Activated effector memory CD4-positive, alpha-beta T cell treated with anti-CD3 and anti-CD28 coated beads, Interleukin-2, amount 50 U/mL, for 16 hours (primary cell): Measurements from ENCODE around the gene C1QL4.
"Not testable (repeated sequence)": the region's sequence is repeated elsewhere in the genome, so short reads cannot be mapped to it uniquely, and the experiment has no call there.

Experiments
- DNase-seq: peaks from one replicate; pipeline ENCODE4 v3.0.0-alpha.2; 2020

C1QL4 gene

DNA sequence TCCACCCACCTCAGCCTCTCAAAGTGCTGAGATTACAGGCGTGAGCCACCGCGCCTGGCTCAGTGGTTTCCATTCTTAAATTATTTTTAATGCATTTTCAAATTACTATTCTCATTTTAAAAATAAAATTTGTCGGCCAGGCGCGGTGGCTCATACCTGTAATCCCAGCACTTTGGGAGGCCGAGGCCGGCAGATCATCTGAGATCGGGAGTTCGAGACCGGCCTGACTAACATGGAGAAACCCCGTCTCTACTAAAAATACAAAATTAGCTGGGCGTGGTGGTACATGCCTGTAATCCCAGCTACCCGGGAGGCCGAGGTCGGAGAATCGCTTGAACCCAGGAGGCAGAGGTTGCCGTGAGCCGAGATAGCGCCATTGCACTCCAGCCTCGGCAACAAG is 3.2 kb downstream of the C1QL4 start:
- DNase-seq: not testable (repeated sequence)

GRCh38 chr12:49332891-49333371 is 4.1 kb downstream of the C1QL4 start:
- DNase-seq: no peak

- DNase-seq: peak; percentile 47
These were observed 4.5 kb downstream of the C1QL4 start for GRCh38 chr12:49332441-49332861.

DNA sequence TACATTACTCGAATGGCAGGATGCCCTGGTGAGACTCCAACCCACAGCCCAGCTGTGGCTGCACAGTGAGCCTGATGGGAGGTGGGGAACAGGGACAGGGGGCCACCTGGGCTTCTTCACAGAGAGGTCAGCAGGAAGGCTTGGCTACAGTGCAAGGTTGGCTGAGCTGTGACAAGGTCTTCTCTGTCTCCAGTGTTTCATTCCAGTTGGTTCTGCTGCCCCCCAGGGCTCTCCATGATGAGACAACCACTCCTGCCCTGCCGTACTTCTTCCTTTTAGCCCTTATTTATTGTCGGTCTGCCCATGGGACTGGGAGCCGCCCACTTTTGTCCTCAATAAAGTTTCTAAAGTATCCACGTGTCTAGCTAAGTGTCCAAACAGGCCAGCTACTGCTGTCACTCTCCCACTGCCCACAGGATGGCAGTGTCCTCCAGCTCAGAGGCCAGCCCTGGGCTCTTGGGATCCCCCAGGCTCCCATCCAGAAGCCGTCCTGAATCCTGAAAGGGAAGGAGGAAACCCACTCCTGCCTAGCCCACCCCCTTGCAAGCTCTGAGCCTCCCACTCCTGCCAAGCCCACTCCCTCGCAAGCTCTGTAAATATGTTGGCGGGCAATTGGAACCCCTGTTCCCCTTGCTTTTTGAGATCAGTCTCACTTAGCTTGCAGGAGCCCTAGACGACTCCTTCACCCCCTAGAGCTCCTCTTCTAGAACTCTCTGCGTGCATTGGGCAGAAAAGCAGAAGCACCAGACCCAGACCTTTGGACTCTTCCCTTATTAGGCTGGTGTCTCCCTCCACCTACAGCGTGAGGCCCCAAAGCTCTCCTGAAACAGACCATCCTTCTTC is 5.4 kb downstream of the C1QL4 start:
- peak; percentile 64 for DNase-seq

GRCh38 chr12:49330631-49331379 is 6.2 kb downstream of the C1QL4 start:
- DNase-seq: peak; percentile 50

- DNase-seq: peak; percentile 33
These were observed 6.9 kb downstream of the C1QL4 start for GRCh38 chr12:49330032-49330619.

GRCh38 chr12:49328816-49329215 is 8.2 kb downstream of the C1QL4 start:
- no peak for DNase-seq

GRCh38 chr12:49327887-49328286 is 9.1 kb downstream of the C1QL4 start:
- DNase-seq: no peak

DNA sequence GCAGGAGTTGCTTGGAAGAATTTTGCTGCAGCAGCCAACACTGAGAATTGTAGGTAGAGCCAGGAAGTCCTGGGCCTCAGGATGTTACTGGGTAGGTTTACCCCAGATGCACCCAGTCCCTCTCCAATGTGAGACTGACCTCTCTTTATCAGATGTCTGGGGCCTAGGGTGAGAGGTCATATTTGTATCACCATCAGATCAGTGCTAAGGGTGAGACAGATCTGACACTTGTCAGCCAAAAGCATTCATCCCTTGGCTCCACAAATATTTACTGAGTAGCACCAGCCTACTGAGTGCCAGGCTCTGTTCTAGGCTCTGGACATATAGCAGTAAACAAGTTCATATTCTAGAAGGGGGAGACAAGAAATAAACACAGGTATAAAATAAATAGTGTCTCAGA is 9.6 kb downstream of the C1QL4 start:
- DNase-seq: no peak

DNA sequence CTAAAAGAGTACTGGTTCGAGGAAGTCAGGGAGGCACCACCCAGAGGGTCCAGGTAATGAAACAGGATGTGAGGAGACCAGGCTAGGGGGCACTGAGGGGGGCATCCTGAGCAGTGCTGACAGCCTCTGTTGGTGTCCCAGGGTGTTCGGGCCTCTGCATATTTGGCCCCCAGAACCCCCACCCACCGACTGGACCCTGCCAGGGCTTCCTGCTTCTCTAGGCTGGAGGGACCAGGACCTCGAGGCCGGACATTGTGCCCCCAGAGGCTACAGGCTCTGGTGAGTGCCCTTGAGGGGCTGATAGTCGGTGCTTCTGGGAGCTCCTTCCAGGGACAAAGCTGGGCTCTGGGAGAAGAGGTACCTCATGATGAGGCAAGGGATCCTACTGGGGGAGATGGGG is 11.4 kb downstream of the C1QL4 start:
- DNase-seq: no peak

GRCh38 chr12:49323524-49324097 is 13.4 kb downstream of the C1QL4 start:
- peak; percentile 60 for DNase-seq

- DNase-seq: peak; percentile 99
These were observed 14.1 kb downstream of the C1QL4 start, which contains the start of gene TROAP for GRCh38 chr12:49322708-49323523. Gene TROAP (plus strand): TSS chr12:49323255. CDS start chr12:49323609, 354 bp downstream.

GRCh38 chr12:49322367-49322707 is 14.7 kb downstream of the C1QL4 start:
- no peak for DNase-seq

DNA sequence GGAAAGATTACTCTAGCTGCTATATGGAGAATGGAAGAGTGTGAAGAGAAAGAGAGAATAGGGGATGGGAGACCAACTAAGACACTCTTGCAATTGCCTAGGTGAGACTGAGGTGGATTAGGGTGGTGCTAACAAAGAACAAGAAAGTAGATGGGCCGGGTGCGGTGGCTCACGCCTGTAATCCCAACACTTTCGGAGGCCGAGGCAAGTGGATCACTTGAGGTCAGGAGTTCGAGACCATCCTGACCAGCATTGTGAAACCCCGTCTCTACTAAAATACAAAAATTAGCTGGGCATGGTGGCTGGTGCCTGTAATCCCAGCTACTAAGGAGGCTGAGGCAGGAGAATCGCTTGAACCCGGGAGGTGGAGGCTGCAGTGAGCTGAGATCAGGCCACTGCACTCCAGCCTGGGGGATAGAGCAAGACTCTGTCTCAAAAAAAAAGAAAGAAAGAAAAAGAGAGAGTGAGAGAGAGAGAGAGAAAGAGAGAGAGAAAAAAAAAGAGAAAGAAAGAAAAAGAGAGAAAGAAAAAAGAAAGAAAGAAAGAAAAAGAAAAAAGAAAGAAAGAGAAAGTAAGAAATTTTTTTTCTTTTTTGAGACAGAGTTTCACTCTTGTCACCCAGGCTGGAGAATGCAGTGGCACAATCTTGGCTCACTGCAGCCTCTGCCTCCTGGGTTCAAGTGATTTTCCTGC is 16.4 kb downstream of the C1QL4 start:
- peak; percentile 44 for DNase-seq

- DNase-seq: not testable (repeated sequence)
These were observed 19.9 kb downstream of the C1QL4 start for GRCh38 chr12:49317118-49317517.

DNA sequence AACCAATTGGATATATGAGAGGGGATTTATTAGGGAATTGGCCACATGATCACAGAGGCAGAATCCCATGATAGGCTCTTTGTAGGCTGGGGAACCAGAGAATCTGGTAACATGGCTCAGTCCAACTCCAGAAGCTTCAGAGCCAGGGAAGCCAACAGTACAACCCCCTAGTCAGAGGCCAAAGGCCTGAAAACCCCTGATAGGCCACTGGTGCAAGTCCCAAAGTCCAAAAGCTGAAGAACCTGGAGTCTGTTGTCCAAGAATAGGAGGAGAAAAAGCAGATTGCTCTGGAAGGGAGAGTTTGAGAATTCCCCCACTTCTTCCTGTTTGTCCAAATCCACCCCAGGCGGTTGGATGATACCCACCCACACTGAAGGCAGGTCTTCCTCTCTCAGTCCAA is 22.2 kb downstream of the C1QL4 start:
- no peak for DNase-seq

DNA sequence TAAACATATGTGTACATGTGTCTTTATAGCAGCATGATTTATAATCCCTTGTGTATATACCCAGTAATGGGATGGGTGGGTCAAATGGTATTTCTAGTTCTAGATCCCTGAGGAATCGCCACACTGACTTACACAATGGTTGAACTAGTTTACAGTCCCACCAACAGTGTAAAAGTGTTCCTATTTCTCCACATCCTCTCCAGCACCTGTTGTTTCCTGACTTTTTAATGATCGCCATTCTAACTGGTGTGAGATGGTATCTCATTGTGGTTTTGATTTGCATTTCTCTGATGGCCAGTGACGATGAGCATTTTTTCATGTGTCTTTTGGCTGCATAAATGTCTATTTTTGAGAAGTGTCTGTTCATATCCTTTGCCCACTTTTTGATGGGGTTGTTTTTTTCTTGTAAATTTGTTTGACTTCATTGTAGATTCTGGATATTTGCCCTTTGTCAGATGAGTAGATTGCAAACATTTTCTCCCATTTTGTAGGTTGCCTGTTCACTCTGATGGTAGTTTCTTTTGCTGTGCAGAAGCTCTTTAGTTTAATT is 26.5 kb downstream of the C1QL4 start:
- DNase-seq: not testable (repeated sequence)

- DNase-seq: no peak
These were observed 27.6 kb downstream of the C1QL4 start for GRCh38 chr12:49309386-49309785.

DNA sequence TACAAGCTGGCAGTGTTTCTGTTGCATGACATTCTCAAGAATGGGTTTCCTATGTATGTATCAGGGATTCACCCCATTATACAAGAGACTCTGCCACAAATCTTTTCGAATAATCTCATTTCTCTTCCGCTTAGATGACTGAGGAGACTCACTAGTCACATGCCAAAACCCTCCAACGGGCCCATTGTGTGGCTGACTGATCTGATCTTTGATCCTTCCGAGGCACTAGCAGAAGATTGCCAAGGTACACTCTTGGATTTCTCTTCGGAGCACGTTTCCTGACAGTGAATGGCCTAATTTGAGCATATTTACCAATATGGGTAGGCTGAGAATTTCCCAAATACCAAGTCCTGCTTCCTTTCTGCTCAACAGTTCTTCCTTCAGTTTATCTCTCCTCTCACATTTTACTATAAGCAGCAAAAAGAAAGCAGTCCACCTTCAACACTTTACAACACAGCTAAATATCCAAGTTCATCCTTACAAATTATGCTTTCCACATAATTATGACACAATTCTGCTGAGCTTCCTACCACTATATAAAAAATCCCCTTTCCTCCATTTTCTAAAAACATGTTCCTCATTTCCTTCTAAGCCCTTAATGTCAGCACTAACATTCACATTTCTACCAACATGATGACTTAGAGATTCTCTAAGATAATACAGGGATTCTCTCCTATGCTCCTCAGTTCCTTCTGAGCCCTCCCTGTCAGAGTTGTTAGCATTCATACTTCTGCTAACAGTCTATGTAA is 31.1 kb downstream of the C1QL4 start:
- DNase-seq: no peak

DNA sequence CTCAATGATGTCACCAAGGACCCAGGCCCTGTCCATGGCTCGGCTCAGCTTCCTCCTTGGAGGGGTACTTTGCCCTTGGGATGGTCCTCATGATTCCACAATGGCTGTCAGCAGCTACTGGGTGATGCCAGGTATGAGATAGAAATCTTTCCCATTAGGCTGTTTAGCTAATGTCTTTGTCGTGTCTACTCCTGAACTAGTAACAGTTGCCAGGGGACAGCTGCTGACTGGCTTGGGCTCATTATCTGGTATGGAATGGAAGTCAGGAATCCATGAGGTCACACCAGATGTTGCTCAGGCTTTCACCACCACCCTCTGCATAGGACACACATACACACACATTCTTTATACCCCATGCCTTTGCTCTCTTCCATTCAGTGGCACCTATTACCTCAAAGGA is 32.8 kb downstream of the C1QL4 start:
- no peak for DNase-seq

DNA sequence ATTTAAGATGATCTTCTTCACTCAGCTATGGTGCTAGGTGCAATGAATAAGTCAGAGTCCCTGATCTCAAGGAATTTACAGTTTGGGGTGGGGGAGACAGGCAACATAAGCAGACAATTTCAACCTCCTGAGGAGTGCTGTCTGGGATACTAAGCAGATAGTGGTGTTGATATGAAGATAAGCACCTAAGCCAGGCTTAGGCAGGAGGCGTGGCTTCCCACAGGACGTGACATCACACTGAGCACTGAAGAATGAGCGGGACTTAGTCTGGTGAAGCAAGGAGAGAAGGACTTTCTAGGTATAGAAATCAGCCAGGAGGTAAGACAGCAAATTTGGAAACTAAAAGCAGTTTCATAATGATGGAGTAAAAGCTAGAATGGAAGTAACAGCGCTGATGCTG is 35.2 kb downstream of the C1QL4 start:
- DNase-seq: no peak
